H1 (cell line): ENCODE measurements around the gene CACNA1B. TPM values are rescaled to one million over a fixed set of nuclear protein-coding genes. Genes with fewer than 3 reads are reported as not detected.

ENCODE experiments used
- CTCF ChIA-PET: fragments of 300-600 bp; sonication (Branson Sonifier 250); formaldehyde crosslinking; loops from one replicate; lab custom pipeline; 2021; ENCODE audit not compliant: partially characterized antibody; lab: Charles Lee
- POLR2A ChIA-PET: fragments of 300-600 bp; sonication (Branson Sonifier 250); formaldehyde crosslinking; loops from one replicate; lab custom pipeline; 2021; ENCODE audit warnings: inconsistent platforms; ENCODE audit not compliant: partially characterized antibody; lab: Charles Lee
- DNase-seq, 2 experiments: peaks; one replicate each; pipeline versions ENCODE4 v3.0.0 to v3.0.0-alpha.2; 2010 to 2022; ENCODE audit warnings: low spot score in 2 of 2, low read depth in 1 of 2, mixed read lengths in 1 of 2
- FAIRE-seq: peaks from 2 replicates; lab custom pipeline; 2011; peaks lifted over from hg19 to GRCh38; lab: Jason Lieb, UNC
- H2AFZ ChIP-seq: 2 replicates; pipeline ENCODE4 v1.8.1; 2012; ENCODE audit warnings: low read length, inconsistent platforms
- H2AK5ac ChIP-seq: 2 replicates; pipeline ENCODE4 v1.6.1; 2013; ENCODE audit warnings: low read depth, low read length
- H2BK120ac ChIP-seq: replicated peaks from 2 replicates; pipeline ENCODE3; 2013; ENCODE audit warnings: low read depth, low read length, inconsistent platforms
- H2BK12ac ChIP-seq: 2 replicates; pipeline ENCODE4 v1.6.1; 2013; ENCODE audit warnings: low read depth, low read length
- H2BK15ac ChIP-seq: 2 replicates; pipeline ENCODE4 v1.6.1; 2013; ENCODE audit warnings: low read length
- H2BK20ac ChIP-seq: 2 replicates; pipeline ENCODE4 v1.6.1; 2013; ENCODE audit warnings: low read length
- H2BK5ac ChIP-seq: 2 replicates; pipeline ENCODE4 v1.6.1; 2013; ENCODE audit warnings: low read depth, low read length
- H3K14ac ChIP-seq: 2 replicates; pipeline ENCODE4 v1.6.1; 2013; ENCODE audit warnings: inconsistent platforms; ENCODE audit not compliant: insufficient read length
- H3K18ac ChIP-seq: 2 replicates; pipeline ENCODE4 v1.6.1; 2013; ENCODE audit warnings: low read length; ENCODE audit errors: extremely low read depth
- H3K23ac ChIP-seq: 2 replicates; pipeline ENCODE4 v1.6.1; 2013; ENCODE audit warnings: inconsistent platforms; ENCODE audit not compliant: insufficient read length
- H3K23me2 ChIP-seq: 2 replicates; pipeline ENCODE4 v1.6.1; 2013; ENCODE audit warnings: low read depth, low read length
- H3K27ac ChIP-seq: 2 replicates; pipeline ENCODE4 v1.6.1; 2011; ENCODE audit warnings: low read depth, low read length, inconsistent platforms
- H3K27me3 ChIP-seq, 4 experiments: replicated peaks in 1 of 4; 1 replicate in 1 of 4; 2 replicates in 3 of 4; pipeline versions ENCODE4 v1.6.1 to v1.8.1; 2011 to 2013; ENCODE audit warnings: low read length in 3 of 4, mild to moderate bottlenecking in 3 of 4, inconsistent platforms in 2 of 4, mixed read lengths in 2 of 4, moderate library complexity in 1 of 4; ENCODE audit not compliant: control insufficient read depth in 3 of 4, insufficient read depth in 3 of 4; ENCODE audit errors: extremely low read depth in 1 of 4
- H3K36me3 ChIP-seq, 4 experiments: 2 replicates each; pipeline versions ENCODE4 v1.6.1 to v1.8.1; 2011 to 2013; ENCODE audit warnings: mild to moderate bottlenecking in 4 of 4, low read length in 3 of 4, moderate library complexity in 2 of 4, control low read depth in 1 of 4, inconsistent platforms in 1 of 4; ENCODE audit not compliant: insufficient read depth in 4 of 4, control insufficient read depth in 2 of 4
- H3K4ac ChIP-seq: replicated peaks from 2 replicates; pipeline ENCODE3; 2013; ENCODE audit warnings: low read length, low read depth, mixed read lengths, inconsistent platforms; ENCODE audit not compliant: insufficient read length
- H3K4me1 ChIP-seq, 4 experiments: replicated peaks in 1 of 4; 1 replicate in 1 of 4; 2 replicates in 3 of 4; pipeline versions ENCODE4 v1.6.1 to v1.8.1; 2011 to 2013; ENCODE audit warnings: low read length in 3 of 4, inconsistent platforms in 2 of 4, mixed read lengths in 1 of 4; ENCODE audit not compliant: insufficient read depth in 4 of 4, control insufficient read depth in 3 of 4
- H3K4me2 ChIP-seq, 2 experiments: 2 replicates each; pipeline versions ENCODE4 v1.6.1 to v1.8.1; 2011 to 2013; ENCODE audit warnings: low read depth in 2 of 2, low read length in 2 of 2, control low read depth in 1 of 2, inconsistent platforms in 1 of 2, mild to moderate bottlenecking in 1 of 2; ENCODE audit not compliant: insufficient read depth in 1 of 2
- H3K4me3 ChIP-seq, 4 experiments: fragments of 200-600, 300-600 bp in 1 of 4; sonication (generic), shearing (Covaris generic), sonication (Bioruptor Twin) in 1 of 4; 2 replicates each; pipeline versions ENCODE4 v1.5.1 to v1.8.1; 2011 to 2016; ENCODE audit warnings: low read length in 4 of 4, low read depth in 3 of 4, control low read depth in 2 of 4, inconsistent platforms in 2 of 4, mild to moderate bottlenecking in 2 of 4, mixed read lengths in 1 of 4, moderate library complexity in 1 of 4; ENCODE audit not compliant: insufficient read depth in 2 of 4; ENCODE audit errors: extremely low read depth in 1 of 4
- H3K56ac ChIP-seq: replicated peaks from 2 replicates; pipeline ENCODE3; 2013; ENCODE audit warnings: low read depth, mild to moderate bottlenecking, mixed read lengths, low read length, inconsistent platforms; ENCODE audit not compliant: insufficient read length
- H3K79me1 ChIP-seq: 2 replicates; pipeline ENCODE4 v1.6.1; 2013; ENCODE audit warnings: low read depth, low read length, control low read depth
- H3K79me2 ChIP-seq, 2 experiments: 2 replicates each; pipeline versions ENCODE4 v1.6.1 to v1.8.1; 2012 to 2013; ENCODE audit warnings: low read length in 2 of 2, mild to moderate bottlenecking in 2 of 2, inconsistent platforms in 1 of 2; ENCODE audit not compliant: insufficient read depth in 2 of 2, control insufficient read depth in 1 of 2
- H3K9ac ChIP-seq, 4 experiments: replicated peaks in 1 of 4; 1 replicate in 1 of 4; 2 replicates in 3 of 4; pipeline versions ENCODE4 v1.6.1 to v1.8.1; 2011 to 2013; ENCODE audit warnings: low read depth in 3 of 4, low read length in 3 of 4, control low read depth in 2 of 4, mild to moderate bottlenecking in 2 of 4, moderate library complexity in 2 of 4, inconsistent platforms in 1 of 4; ENCODE audit errors: extremely low read depth in 1 of 4
- H3K9me3 ChIP-seq, 2 experiments: 2 replicates each; pipeline versions ENCODE4 v1.6.1 to v1.8.1; 2012 to 2013; ENCODE audit warnings: mild to moderate bottlenecking in 2 of 2, moderate library complexity in 2 of 2, control low read depth in 1 of 2, inconsistent platforms in 1 of 2, low read depth in 1 of 2, low read length in 1 of 2, mixed read lengths in 1 of 2; ENCODE audit not compliant: insufficient read depth in 2 of 2
- H4K20me1 ChIP-seq, 2 experiments: replicated peaks in 1 of 2; 2 replicates each; pipeline versions ENCODE3 to v1.8.1; 2011 to 2013; ENCODE audit warnings: inconsistent platforms in 2 of 2, low read length in 2 of 2, mild to moderate bottlenecking in 1 of 2; ENCODE audit not compliant: insufficient read depth in 2 of 2, control insufficient read depth in 1 of 2
- H4K5ac ChIP-seq: 2 replicates; pipeline ENCODE4 v1.6.1; 2013; ENCODE audit warnings: low read length, low read depth, mixed read lengths, inconsistent platforms; ENCODE audit not compliant: insufficient read length
- H4K8ac ChIP-seq: 2 replicates; pipeline ENCODE4 v1.8.0; 2013; ENCODE audit warnings: mild to moderate bottlenecking, moderate library complexity, low read length, inconsistent platforms; ENCODE audit not compliant: insufficient read depth; ENCODE audit errors: extremely low read depth
- H4K91ac ChIP-seq: replicated peaks from 2 replicates; pipeline ENCODE3; 2013; ENCODE audit warnings: low read length, mixed read lengths, inconsistent platforms; ENCODE audit not compliant: insufficient read length
- CEBPB ChIP-seq: IDR thresholded peaks from 2 replicates; pipeline ENCODE4 v1.6.1; 2012; ENCODE audit warnings: low read depth, low read length
- CREB1 ChIP-seq: IDR thresholded peaks from 2 replicates; pipeline ENCODE4 v1.6.1; 2012; ENCODE audit warnings: inconsistent platforms
- EZH2 ChIP-seq: fragments of 200-600 bp; sonication (generic); IDR thresholded peaks from 2 replicates; pipeline ENCODE4 v1.7.1; 2012; ENCODE audit warnings: low read depth, mild to moderate bottlenecking, moderate library complexity, low read length, inconsistent platforms; ENCODE audit not compliant: severe bottlenecking
- FOSL1 ChIP-seq: IDR thresholded peaks from 2 replicates; pipeline ENCODE4 v1.6.1; 2011; ENCODE audit warnings: mild to moderate bottlenecking, low read depth, low read length, moderate library complexity; ENCODE audit not compliant: insufficient read depth
- JUND ChIP-seq: IDR thresholded peaks from 2 replicates; pipeline ENCODE4 v1.6.1; 2011; ENCODE audit warnings: mild to moderate bottlenecking, improper control_type of control experiment, low read length
- KDM5A ChIP-seq: fragments of 200-600 bp; IDR thresholded peaks from 2 replicates; pipeline ENCODE4 v1.7.1; 2012; ENCODE audit warnings: mild to moderate bottlenecking, low read length, inconsistent platforms, mixed read lengths
- NRF1 ChIP-seq: IDR thresholded peaks from 2 replicates; pipeline ENCODE4 v1.6.1; 2011; ENCODE audit warnings: mild to moderate bottlenecking, low read depth, low read length, improper control_type of control experiment
- RAD21 ChIP-seq, 2 experiments: IDR thresholded peaks in 1 of 2; conservative IDR thresholded peaks in 1 of 2; 2 replicates each; pipeline ENCODE4 v1.6.1; 2011; ENCODE audit warnings: low read depth in 2 of 2, low read length in 2 of 2, improper control_type of control experiment in 1 of 2, inconsistent platforms in 1 of 2, mild to moderate bottlenecking in 1 of 2, moderate library complexity in 1 of 2
- SUZ12 ChIP-seq: fragments of 200-600 bp; sonication (generic); IDR thresholded peaks from 2 replicates; pipeline ENCODE4 v1.6.1; 2012; ENCODE audit warnings: mild to moderate bottlenecking, inconsistent platforms, low read length, moderate library complexity, mixed read lengths
- USF2 ChIP-seq: IDR thresholded peaks from 2 replicates; pipeline ENCODE4 v1.6.1; 2011; ENCODE audit warnings: low read length, improper control_type of control experiment
- WGBS, 2 experiments: shearing (Covaris generic) in 1 of 2; methylation state at CpG; one replicate each; pipeline versions ENCODE4 v1.1.6 to v1.1.7; 2013 to 2015; ENCODE audit warnings: low lambda C conversion rate in 2 of 2, mixed read lengths in 2 of 2, inconsistent platforms in 1 of 2, low coverage in 1 of 2, missing lambda C conversion rate in 1 of 2; ENCODE audit not compliant: insufficient replicate concordance in 2 of 2, insufficient coverage in 1 of 2, insufficient read length in 1 of 2; ENCODE audit errors: extremely low coverage in 1 of 2, missing lambda C conversion rate in 1 of 2; 5-methylcytosine and 5-hydroxymethylcytosine counted together
- polyA plus RNA-seq, 7 experiments: library from polyadenylated mRNA; depleted of rRNA in 3 of 7; stranded (reverse) in 5 of 7; unstranded in 2 of 7; fragments of >200 nt in 5 of 7; fragments of 200-250 nt in 2 of 7; gene quantifications; 1 replicate in 5 of 7; 2 replicates in 1 of 7; 4 replicates in 1 of 7; pipeline versions ENCODE4 v1.2.1 to v1.2.3, GENCODE V29; 2011 to 2013; ENCODE audit warnings: missing spikeins in 2 of 7, mixed read lengths in 2 of 7
- total RNA-seq: library from RNA; stranded (reverse); fragmentation: NEBNext Ultra II Directional; extraction: Animal tissue kit (Norgen Biotek cat#: 25700); gene quantifications from 2 replicates; pipeline ENCODE4 v1.2.1, GENCODE V29; 2021

Gene CACNA1B
- total and polyA plus RNA-seq, 2 of the 8 experiments (the other 6 are each of a cell fraction or from before 2014, with no cell fraction given) = 1.5 to 5.7 TPM

- no peaks in the 10 kb centered on the region for H4K20me1 ChIP-seq
- no peak overlapping the region for H3K4me3 ChIP-seq
- no peak overlapping the region for H4K5ac ChIP-seq
- no peak overlapping the region for H2BK15ac ChIP-seq
- no peak overlapping the region for H3K23ac ChIP-seq
- H3K56ac ChIP-seq = no peak overlapping the region
- H3K4me2 ChIP-seq = no peak overlapping the region
- no peak overlapping the region for H3K9ac ChIP-seq
- H2BK20ac ChIP-seq = no peak overlapping the region
- ChIA-PET CTCF (interaction anchor here (1.3 kb wide), 1 partner anchor 15 kb away, joined by 3 read pairs; no protein-coding TSS in a partner anchor), POLR2A (no interaction called here)
- H3K4me1 ChIP-seq = peaks cover 0 to 8% (median 1%) of the 10 kb centered on the region in 4 experiments; a peak in 4 of 7 replicates
- H4K91ac ChIP-seq = no peak overlapping the region
- H3K9me3 ChIP-seq = peaks cover 18 to 61% of the 10 kb centered on the region in 2 experiments
- H3K23me2 ChIP-seq = peaks cover 8% of the 10 kb centered on the region
- H2BK12ac ChIP-seq = no peak overlapping the region
- no peak overlapping the region for H3K18ac ChIP-seq
- H2AK5ac ChIP-seq = no peak overlapping the region
- TF ChIP-seq SUZ12 = no peak
- no peak for TF ChIP-seq CREB1
- no peak for TF ChIP-seq RAD21 (IDR thresholded peaks at IDR 0.05 in 1 of 2, conservative IDR thresholded peaks at IDR 0.05 in 1 of 2; ENCODE audit: low read depth in 2 of 2, low read length in 2 of 2)
- no peak for TF ChIP-seq EZH2
- TF ChIP-seq NRF1 = no peak
- TF ChIP-seq JUND = no peak
- TF ChIP-seq CEBPB = no peak
- no peak for TF ChIP-seq KDM5A
- no peak for TF ChIP-seq FOSL1
- TF ChIP-seq USF2 = no peak
- FAIRE-seq (no peak), DNase-seq (no peak)
- no peak overlapping the region for H2BK120ac ChIP-seq
- no peak overlapping the region for H2BK5ac ChIP-seq
- no peak overlapping the region for H2AFZ ChIP-seq
- H3K4ac ChIP-seq = no peak overlapping the region
- 73% methylated on average over 4 of the region's 4 CpGs; no CpG with 5 or more reads in 1 of the 2 experiments for WGBS, 2 experiments
- H3K79me2 ChIP-seq = no peaks in the 10 kb centered on the region
- no peak overlapping the region for H3K14ac ChIP-seq
- no peak overlapping the region for H3K27ac ChIP-seq
- H3K27me3 ChIP-seq = peaks cover 0 to 5% (median 2%) of the 10 kb centered on the region in 4 experiments; a peak in 2 of 7 replicates
- H3K36me3 ChIP-seq = peaks cover 0 to 11% (median 0%) of the 10 kb centered on the region in 4 experiments; a peak in 2 of 8 replicates
- no peaks in the 10 kb centered on the region for H3K79me1 ChIP-seq
- H4K8ac ChIP-seq = no peak overlapping the region
Measured at GRCh38 chr9:138025417-138025816, 147.8 kb downstream of the CACNA1B start.
